ENCODE measurements around the gene RABIF.

The RABIF gene

DNA sequence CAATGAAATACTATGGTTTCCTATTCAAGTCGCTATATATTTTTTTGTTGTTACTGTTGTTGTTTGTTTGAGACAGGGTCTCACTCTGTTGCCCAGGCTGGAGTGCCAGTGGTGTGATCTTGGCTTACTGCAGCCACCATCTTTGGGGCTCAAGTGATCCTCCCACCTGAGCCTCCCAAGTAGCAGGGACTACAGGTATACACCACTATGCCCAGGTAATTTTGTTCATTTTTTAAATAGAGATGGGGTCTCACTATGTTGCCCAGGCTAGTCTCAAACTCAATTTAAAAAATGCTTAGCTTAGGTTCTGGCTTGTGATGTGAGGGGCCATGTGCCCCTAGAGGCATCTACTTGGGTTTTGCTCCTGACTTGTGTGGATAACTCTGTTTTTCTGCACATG, 9.8 kb downstream of the RABIF start:
- DNase-seq (ENCODE audit: low read depth in 3 of 3, low spot score in 1 of 3) = no peak

DNA sequence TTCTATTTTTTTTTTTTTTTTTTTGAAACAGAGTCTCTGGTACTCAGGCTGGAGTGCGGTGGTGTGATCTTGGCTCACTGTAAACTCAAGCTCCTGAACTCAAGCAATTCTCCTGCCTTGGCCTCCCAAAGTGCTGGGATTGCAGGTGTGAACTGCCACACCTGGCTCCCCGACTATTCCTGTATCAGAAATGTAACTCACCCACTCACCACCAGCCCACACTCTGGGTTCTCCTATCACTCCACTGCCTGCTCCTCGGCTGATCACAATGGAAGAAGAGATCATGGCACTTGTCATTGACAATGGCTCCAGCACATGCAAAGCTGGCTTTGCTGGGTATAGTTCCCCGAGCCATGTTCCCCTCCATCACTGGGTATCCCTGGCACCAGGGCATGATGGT, 15.9 kb downstream of the RABIF start:
- no peak for DNase-seq (ENCODE audit: low read depth in 3 of 3, low spot score in 1 of 3)

GRCh38 chr1:202871367-202871766, 17.6 kb downstream of the RABIF start:
- DNase-seq (ENCODE audit: low read depth in 3 of 3, low spot score in 1 of 3) = no peak

DNA sequence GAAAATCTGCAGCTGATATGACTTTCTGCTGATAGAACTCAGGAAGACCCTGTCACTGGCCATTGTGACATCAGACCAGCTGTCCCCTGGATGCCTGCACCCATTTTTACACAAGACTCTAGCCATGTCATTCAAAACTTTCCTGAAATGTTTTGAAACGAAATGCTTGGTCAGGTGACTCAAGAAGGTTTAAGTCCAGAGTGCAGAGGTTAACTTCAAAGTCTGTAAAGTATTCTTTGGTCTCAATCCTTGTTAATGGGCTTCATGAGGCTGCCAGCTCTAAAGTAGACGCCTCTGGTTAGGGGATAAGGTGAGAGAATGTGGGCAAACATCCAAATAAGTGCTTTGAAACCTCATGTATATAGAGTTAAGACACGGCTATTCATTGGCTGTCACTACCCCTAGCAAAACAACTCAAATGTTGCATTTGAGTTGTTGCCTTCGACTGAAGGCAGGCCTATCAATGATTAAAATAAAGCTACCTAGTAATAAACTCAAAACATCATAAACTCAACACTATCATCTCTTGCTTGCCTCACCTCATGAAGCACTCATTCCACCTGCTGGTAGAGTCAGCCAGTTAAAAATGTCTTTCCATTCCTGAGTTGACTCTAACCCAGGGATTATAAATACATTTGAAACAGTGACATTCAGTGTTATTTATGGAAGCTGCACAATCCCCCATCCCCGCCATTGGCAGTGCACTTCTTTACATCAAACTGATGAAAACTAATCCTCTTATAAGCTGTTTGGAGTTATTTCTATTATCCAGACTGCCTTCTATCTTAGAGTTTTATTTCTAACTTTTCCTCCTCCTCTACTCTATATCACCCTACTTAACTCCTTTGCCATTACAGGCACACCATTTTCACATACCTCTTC, 26.0 kb downstream of the RABIF start:
- DNase-seq (ENCODE audit: low read depth in 3 of 3, low spot score in 1 of 3) = no peak

DNA sequence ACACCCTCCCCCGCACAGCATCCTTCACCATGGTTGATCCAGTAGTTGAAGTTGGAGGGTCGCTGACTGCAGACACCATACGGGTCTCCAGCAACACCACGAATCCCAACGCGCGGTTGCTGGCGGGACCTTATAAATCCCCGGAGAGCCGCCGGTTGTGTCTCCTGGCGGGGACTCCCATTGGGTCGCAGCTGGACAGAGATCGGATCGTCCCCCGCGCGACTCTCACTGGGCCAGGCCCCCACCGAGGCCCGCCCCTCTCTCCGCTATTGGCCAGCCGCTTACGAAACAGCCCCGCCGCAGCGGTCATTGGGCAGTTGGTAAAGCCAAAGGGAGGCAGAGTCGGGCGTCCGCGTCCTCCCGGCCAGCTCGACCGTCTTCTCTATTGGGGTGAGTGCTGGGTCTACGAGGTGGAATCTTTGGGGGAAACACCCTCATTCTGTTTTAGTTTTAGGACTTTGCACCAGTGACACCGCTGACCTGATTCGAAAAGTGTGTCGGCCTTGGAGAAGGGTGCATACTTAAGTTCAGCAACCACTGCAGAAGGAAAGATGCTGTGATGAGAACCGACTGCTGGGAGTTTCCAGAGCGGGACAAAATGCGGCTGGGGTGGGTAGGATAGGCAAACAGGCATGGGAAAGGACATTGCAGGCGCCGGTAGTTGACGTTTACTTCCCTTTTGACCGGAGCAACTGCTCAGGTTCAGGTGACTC, 27.4 kb downstream of the RABIF start:
- no peak for DNase-seq (ENCODE audit: low read depth in 3 of 3, low spot score in 1 of 3)

DNA sequence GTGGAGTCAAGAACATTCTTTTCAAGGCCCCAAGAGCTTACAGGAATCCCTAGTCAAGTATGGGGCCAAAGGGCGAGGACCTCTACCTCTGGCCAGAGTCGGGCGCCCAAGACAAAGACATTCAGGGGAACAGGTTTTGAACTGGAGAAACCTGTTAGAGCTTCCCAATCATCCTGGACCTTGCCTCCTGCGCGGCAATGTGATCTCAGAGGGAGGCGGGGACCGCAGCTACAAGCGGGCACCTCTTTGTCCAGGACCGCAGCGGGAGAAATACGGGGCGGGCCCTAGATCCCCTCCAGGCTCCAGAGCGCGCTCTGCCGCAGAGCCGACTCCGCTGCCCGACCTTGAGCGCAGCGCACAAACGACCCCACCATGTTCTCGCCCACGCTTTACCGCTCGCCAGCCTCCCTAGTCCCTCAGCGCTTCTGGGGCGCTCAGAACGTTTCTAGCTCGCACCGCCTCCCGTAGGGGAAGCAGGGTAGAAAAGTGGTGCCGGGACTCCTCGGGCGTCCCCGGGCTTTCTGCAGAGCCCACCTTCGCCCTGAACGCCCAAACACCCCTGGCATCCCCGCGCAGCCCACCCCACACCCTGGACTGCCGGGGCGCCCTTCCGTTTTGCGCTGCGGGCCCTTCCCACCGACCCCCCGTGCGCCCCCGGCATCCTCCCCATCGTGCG, 28.1 kb downstream of the RABIF start:
- peak in 1 of 3 donors; percentile 4 for DNase-seq (ENCODE audit: low read depth in 3 of 3, low spot score in 1 of 3)

DNA sequence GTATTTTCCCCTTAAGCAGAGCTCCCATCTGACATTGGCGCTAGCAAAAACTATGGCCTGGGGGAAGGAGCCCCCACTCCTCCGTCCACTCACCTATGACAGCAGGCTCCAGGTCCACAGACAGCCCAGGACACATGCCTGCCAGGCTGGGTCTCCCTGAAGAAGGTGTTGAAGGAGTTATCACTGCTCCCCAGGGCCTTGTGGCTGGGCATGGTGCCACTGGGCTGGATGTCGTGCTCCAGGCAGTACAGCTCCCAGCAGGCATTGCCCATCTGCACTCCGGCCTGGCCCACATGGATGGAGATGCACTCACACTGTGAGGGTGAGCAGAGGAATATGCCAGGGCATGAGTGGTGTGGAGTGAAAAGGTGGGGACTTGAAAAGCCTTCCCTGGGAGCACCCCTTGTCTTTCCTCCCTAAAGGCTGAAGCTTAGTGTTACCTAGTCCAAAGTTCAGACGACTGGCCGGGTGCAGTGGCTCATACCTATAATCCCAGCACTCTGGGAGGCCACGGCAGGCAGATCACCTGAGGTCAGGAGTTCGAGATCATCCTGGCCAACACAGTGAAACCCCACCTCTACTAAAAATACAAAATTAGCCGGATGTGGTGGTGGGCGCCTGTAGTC, 30.0 kb downstream of the RABIF start:
- no peak for DNase-seq (ENCODE audit: low read depth in 3 of 3, low spot score in 1 of 3)

GRCh38 chr1:202858331-202858730, 30.6 kb downstream of the RABIF start:
- DNase-seq (ENCODE audit: low read depth in 3 of 3, low spot score in 1 of 3) = no peak

DNA sequence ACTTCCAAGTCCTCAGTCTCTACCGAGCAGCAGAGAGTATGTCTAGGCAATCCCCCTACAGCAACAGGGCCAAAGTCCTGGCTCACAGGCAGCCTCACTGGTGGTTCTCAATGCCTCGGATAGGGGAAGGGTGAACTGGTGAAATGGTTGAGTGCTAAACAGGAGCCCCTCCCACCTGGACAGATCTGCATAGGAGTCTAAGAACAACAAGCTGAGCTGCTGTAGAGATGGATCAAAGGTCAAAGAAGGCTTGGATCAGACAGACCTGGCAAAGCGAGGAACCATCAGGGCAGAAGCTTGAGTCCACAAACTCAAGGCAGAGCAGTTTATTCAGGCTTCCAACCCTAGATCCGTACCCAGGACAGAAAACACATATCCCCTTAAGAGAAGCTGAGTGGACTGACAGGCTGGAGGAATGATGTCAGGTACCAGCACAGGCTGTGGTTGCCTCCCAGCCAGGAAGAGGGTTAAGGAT, 31.8 kb downstream of the RABIF start:
- DNase-seq (ENCODE audit: low read depth in 3 of 3, low spot score in 1 of 3) = no peak

GRCh38 chr1:202856014-202856413, 32.9 kb downstream of the RABIF start:
- no peak for DNase-seq (ENCODE audit: low read depth in 3 of 3, low spot score in 1 of 3)

DNA sequence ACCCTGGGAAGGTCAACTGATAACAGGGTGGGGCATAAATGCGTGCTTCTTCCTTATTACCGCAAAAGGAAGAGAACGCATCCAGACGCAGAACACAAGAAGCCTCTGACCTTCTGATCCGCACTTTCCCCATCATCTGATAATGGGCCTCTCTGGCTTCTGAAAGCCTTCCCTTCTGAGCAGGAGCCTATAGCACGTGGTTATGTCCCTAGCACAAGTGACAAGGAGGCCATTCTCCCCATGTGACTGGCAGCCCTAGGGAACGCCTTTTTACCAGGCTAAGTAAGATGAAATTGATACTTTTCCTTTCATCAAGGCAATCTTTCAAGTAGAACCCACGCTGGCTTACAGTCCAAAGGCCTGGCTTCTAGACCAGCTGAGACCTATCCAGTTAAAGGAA, 34.2 kb downstream of the RABIF start:
- no peak for DNase-seq (ENCODE audit: low read depth in 3 of 3, low spot score in 1 of 3)

DNA sequence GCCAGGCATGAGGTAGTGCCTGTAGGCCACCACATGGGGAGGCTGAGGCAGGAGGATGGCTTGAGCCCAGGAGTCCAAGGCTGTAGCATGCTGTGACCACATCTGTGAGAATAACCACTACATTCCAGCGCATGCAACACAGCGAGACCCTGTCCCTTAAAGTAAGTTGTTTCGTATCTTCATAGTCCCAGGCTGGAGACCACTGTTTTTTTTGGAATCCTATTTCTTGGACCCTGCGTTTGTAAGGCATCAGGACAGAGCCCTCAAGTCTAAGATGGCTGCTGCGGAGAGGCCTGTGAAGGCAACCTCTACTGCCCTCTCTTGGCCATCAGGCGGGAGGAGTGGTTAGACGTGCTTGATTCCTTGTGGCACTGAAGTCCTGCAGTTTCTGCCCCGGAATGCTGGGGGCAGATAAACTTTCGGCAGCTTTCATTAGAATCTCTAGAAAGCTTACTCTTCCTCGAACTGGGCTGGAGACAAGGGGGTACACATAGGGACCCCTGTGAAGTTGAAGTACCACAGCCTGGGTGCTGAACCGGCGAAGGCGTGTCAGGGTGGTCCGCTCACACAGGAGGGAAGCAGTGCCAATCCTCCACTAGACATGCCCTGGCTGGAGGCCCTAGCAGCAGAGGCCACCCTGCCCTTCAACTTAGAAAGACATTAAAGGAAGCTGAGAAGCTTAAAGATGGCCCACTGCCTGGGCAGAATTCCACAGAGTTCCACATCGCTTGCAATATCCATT, 36.6 kb downstream of the RABIF start:
- DNase-seq (ENCODE audit: low read depth in 3 of 3, low spot score in 1 of 3) = no peak

DNA sequence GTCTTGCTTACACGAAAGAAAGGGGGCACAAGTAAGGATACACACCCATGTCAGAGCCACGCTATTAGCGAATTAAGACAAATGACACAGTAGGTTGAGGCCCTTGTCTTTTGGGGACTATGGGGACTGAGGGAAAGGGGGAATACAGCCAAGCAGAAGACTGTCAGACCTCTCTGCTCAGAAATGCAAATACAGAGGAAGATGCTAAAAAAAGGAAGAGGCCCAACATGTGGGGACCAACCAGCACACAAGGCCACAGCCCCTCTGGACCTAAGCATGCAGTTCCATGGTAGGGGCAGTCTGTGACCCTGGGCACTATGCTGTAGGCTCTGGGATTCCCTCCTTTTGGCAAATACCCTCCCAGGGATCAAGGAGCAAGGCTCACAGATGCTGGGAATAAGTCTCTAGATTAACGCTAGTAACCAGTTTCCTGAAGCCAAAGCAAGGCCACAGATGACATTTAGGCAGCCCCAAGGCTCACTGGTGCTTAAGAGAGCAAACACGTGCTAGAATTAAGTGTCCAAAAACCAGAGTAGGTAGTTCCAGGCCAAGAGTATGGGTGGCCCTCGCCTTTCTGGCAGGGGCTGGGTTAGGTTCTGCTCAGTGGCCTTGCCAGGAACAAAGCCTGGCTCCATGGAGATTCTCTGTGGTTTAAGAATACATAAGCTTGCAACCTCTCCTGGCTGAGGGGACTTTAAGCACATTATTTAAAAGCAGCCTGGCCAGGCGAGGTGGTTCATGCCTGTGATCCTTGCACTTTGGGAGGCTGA, 38.2 kb downstream of the RABIF start:
- DNase-seq (ENCODE audit: low read depth in 3 of 3, low spot score in 1 of 3) = no peak

GRCh38 chr1:202848191-202848542, 40.8 kb downstream of the RABIF start:
- DNase-seq (ENCODE audit: low read depth in 3 of 3, low spot score in 1 of 3) = no peak

DNA sequence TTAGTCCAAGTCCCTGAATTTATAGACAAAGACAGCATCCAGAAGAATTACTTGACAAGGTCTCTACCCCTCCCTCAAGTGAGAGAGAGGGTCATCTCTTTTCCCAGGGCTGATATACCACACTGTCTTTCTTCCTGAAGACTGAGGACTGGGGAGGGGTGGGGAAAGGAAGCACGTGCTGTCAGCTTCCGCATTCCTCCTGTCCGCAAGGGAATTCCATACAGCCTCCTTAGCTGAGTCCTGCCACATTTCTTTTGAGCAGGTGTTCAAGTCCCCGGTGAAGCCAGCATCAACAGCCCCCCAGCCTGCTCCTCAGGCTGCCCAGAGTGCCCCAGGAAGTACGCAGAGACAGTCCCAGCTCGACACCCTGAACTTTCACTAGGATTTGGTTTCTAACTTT, 44.0 kb downstream of the RABIF start:
- DNase-seq (ENCODE audit: low read depth in 3 of 3, low spot score in 1 of 3) = no peak

DNA sequence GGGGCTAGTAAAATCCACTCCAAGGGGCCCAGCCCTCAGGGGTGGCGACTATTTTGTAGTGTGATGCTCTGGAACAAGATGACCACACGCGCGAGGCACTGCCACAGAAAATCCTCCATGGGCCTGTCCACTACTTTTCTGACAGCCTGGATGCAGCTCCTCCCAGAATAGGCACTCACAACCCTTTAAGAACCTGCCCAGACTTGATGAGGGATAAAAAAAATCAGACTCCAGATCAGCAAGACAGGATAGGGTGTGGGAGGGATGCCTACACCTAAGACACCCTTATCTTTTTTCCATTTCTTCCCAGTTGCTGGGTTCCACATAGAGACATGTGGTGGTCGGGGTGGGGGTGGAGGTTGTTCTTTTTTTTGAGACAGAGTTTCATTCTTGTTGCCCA, 44.7 kb downstream of the RABIF start:
- DNase-seq (ENCODE audit: low read depth in 3 of 3, low spot score in 1 of 3) = no peak

- no peak for DNase-seq (ENCODE audit: low read depth in 3 of 3, low spot score in 1 of 3)
Observed at GRCh38 chr1:202843081-202843480, 45.9 kb downstream of the RABIF start.

DNA sequence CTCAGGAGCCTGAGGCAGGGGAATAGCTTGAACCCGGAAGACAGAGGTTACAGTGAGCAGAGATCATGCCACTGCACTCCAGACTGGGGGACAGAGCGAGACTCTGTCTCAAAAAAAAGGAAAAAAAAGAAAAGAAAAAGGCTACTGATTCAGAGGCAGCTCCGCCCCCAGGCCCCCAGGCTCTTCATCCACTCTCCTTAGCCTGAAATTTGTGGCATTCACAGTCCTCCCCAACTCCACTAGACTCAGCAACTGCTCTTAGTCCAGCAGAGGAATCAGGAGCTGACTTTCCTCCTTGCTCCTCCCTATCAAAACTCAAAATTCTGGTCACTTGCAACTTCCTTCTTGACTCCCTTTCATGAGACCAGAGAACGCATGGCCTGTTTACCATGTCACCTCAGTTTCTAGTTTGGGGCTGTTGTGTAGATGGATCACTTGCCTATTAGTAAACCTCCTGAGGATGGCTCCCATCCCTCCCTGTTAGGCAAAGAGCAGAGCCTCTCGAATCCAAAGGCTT, 51.1 kb downstream of the RABIF start:
- DNase-seq (ENCODE audit: low read depth in 3 of 3, low spot score in 1 of 3) = no peak

- DNase-seq (ENCODE audit: low read depth in 3 of 3, low spot score in 1 of 3) = no peak
Observed at GRCh38 chr1:202836623-202837403, 52.1 kb downstream of the RABIF start.
